Liver (tissue), 9 donors: ENCODE results near the gene NEK2. TPM values are rescaled to one million over a fixed set of nuclear protein-coding genes. Genes with fewer than 3 reads are reported as not detected.

Experiments used
- DNase-seq: peaks from one replicate; pipeline ENCODE4 v3.0.0-alpha.2; 2017; ENCODE audit warnings: low spot score
- H3K27ac ChIP-seq, 2 donors: one replicate each; pipeline ENCODE4 v1.7.0; 2013; ENCODE audit warnings: inconsistent platforms in 2 of 2, low read length in 2 of 2, control low read depth in 1 of 2, low read depth in 1 of 2, mild to moderate bottlenecking in 1 of 2
- H3K27me3 ChIP-seq, 4 donors: one replicate each; pipeline versions ENCODE4 v1.6.1 to v1.7.0; 2013; ENCODE audit warnings: low read length in 3 of 4, inconsistent platforms in 1 of 4, mild to moderate bottlenecking in 1 of 4, moderate library complexity in 1 of 4; ENCODE audit not compliant: control insufficient read depth in 4 of 4, insufficient read depth in 4 of 4
- H3K36me3 ChIP-seq, 4 donors: one replicate each; pipeline versions ENCODE4 v1.6.1 to v1.7.0; 2013; ENCODE audit warnings: low read length in 3 of 4, mild to moderate bottlenecking in 3 of 4, low read depth in 1 of 4, moderate library complexity in 1 of 4; ENCODE audit not compliant: control insufficient read depth in 4 of 4, insufficient read depth in 3 of 4
- H3K4me1 ChIP-seq, 4 donors: one replicate each; pipeline versions ENCODE4 v1.6.1 to v1.7.0; 2013; ENCODE audit warnings: low read length in 3 of 4, mild to moderate bottlenecking in 3 of 4, moderate library complexity in 1 of 4; ENCODE audit not compliant: control insufficient read depth in 4 of 4, insufficient read depth in 4 of 4
- H3K4me3 ChIP-seq, 3 donors: one replicate each; pipeline versions ENCODE4 v1.6.1 to v1.7.0; 2013; ENCODE audit warnings: low read length in 3 of 3, control low read depth in 1 of 3, low read depth in 1 of 3, mild to moderate bottlenecking in 1 of 3
- H3K9ac ChIP-seq, 2 donors: one replicate each; pipeline ENCODE4 v1.7.0; 2013; ENCODE audit warnings: low read length in 2 of 2, mild to moderate bottlenecking in 2 of 2, moderate library complexity in 2 of 2, control low read depth in 1 of 2, low read depth in 1 of 2
- H3K9me3 ChIP-seq, 4 donors: one replicate each; pipeline versions ENCODE4 v1.6.1 to v1.7.0; 2013; ENCODE audit warnings: low read length in 3 of 4; ENCODE audit not compliant: control insufficient read depth in 4 of 4
- ATF3 ChIP-seq: IDR thresholded peaks from 2 replicates; pipeline ENCODE4 v1.6.1; 2016; ENCODE audit warnings: antibody characterized with exemption
- EGR1 ChIP-seq, 2 donors: IDR thresholded peaks; 2 replicates each; pipeline ENCODE4 v1.6.1; 2016 to 2018; ENCODE audit warnings: antibody characterized with exemption in 2 of 2, low read depth in 2 of 2
- FOXA1 ChIP-seq: IDR thresholded peaks from 2 replicates; pipeline ENCODE4 v1.6.1; 2016; ENCODE audit warnings: antibody characterized with exemption
- FOXA2 ChIP-seq: IDR thresholded peaks from 2 replicates; pipeline ENCODE4 v1.6.1; 2016; ENCODE audit warnings: antibody characterized with exemption
- GABPA ChIP-seq, 2 donors: IDR thresholded peaks in 1 of 2; conservative IDR thresholded peaks in 1 of 2; 2 replicates each; pipeline ENCODE4 v1.6.1; 2016; ENCODE audit warnings: antibody characterized with exemption in 2 of 2, mild to moderate bottlenecking in 1 of 2, moderate library complexity in 1 of 2
- HNF4A ChIP-seq, 2 donors: conservative IDR thresholded peaks; 2 replicates each; pipeline ENCODE4 v1.6.1; 2016; ENCODE audit warnings: antibody characterized with exemption in 2 of 2, mild to moderate bottlenecking in 2 of 2
- HNF4G ChIP-seq: IDR thresholded peaks from 2 replicates; pipeline ENCODE4 v1.6.1; 2016; ENCODE audit warnings: antibody characterized with exemption
- JUND ChIP-seq, 2 donors: IDR thresholded peaks; 2 replicates each; pipeline ENCODE4 v1.6.1; 2016; ENCODE audit warnings: antibody characterized with exemption in 2 of 2
- MAX ChIP-seq: IDR thresholded peaks from 2 replicates; pipeline ENCODE4 v1.6.1; 2016; ENCODE audit warnings: antibody characterized with exemption
- NR2F2 ChIP-seq: IDR thresholded peaks from 2 replicates; pipeline ENCODE4 v1.6.1; 2016; ENCODE audit warnings: antibody characterized with exemption
- RAD21 ChIP-seq, 2 donors: IDR thresholded peaks; 2 replicates each; pipeline ENCODE4 v1.6.1; 2016; ENCODE audit warnings: antibody characterized with exemption in 2 of 2, mild to moderate bottlenecking in 2 of 2
- RXRA ChIP-seq, 2 donors: IDR thresholded peaks; 2 replicates each; pipeline ENCODE4 v1.6.1; 2017 to 2018; ENCODE audit warnings: antibody characterized with exemption in 2 of 2, mild to moderate bottlenecking in 1 of 2
- SP1 ChIP-seq: IDR thresholded peaks from 2 replicates; pipeline ENCODE4 v1.6.1; 2018; ENCODE audit warnings: antibody characterized with exemption, mild to moderate bottlenecking
- TAF1 ChIP-seq: conservative IDR thresholded peaks from 2 replicates; pipeline ENCODE4 v1.6.1; 2016; ENCODE audit warnings: antibody characterized with exemption, mild to moderate bottlenecking
- YY1 ChIP-seq: IDR thresholded peaks from 2 replicates; pipeline ENCODE4 v1.6.1; 2016; ENCODE audit warnings: antibody characterized with exemption, mild to moderate bottlenecking
- WGBS: extraction: QIAGEN DNeasy Blood & Tissue Kit; methylation state at CpG from one replicate; pipeline ENCODE4 v1.1.7; 2013; 5-methylcytosine and 5-hydroxymethylcytosine counted together
- polyA plus RNA-seq, 2 donors: library from polyadenylated mRNA; stranded (reverse) in 1 of 2; unstranded in 1 of 2; fragments of 200-250 nt in 1 of 2; fragments of >200 nt in 1 of 2; fragmentation: Nextera tagmentation in 1 of 2; extraction: Ambion mirVana in 1 of 2; gene quantifications; one replicate each; pipeline versions ENCODE4 v1.2.1 to v1.2.3, GENCODE V29; 2013 to 2015
- total RNA-seq, 2 donors: library from RNA; depleted of rRNA; stranded (reverse); fragments of >200 nt; gene quantifications; one replicate each; pipeline ENCODE4 v1.2.3, GENCODE V29; 2014
- TF ChIP-seq, protein P1 (sequence below): IDR thresholded peaks from 2 replicates; pipeline ENCODE4 v1.6.1; 2016; ENCODE audit warnings: antibody characterized with exemption
- TF ChIP-seq, protein P2 (sequence below): fragments of 150-350 bp; IDR thresholded peaks from 2 replicates; pipeline ENCODE4 v1.5.1; 2017; ENCODE audit warnings: improper control_type of control experiment, low read depth, low read length; ENCODE audit not compliant: missing input control
- TF ChIP-seq, protein P3 (sequence below): IDR thresholded peaks from 2 replicates; pipeline ENCODE4 v1.6.1; 2016; ENCODE audit warnings: antibody characterized with exemption, mild to moderate bottlenecking
- donor health status: healthy.
- donor health status: healthy.
- donor health status: healthy.
- donor health status: healthy.
- donor health status: healthy.

NEK2 gene
- total and polyA plus RNA-seq, 4 donors: 0.29 to 25.7 (median 1.3) TPM; not detected in 1

DNA sequence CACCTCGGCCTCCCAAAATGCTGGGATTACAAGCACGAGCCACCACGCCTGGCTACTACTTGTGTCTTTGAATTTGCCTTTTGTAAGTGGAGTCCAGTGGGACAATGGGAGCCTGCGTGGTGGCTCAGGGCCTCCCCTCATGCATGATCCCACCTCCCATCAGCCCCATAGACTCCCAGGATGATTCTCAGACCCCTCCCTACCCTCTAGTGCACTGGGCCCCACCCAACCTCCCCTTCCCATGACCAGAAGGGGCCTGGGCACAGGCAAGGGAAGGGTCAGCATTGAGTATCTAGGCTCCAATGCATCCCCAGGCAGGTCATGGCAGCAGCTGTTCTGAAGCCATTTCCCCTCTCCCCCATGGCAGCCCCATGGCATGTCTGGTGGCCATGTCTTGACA lies 18.7 kb downstream of the NEK2 start:
- Histone ChIP-seq H3K36me3 (no peaks in the 10 kb centered on the region), H3K4me3 (no peak overlapping the region), H3K9ac (no peak overlapping the region), H3K4me1 (peaks cover 0 to 9% (median 5%) of the 10 kb centered on the region in 4 donors), H3K27ac (no peak overlapping the region), H3K27me3 (no peaks in the 10 kb centered on the region), H3K9me3 (no peaks in the 10 kb centered on the region)
- TF ChIP-seq SP1: no peak
- no peak for TF ChIP-seq GABPA (IDR thresholded peaks at IDR 0.05 in 1 of 2, conservative IDR thresholded peaks at IDR 0.05 in 1 of 2)
- TF ChIP-seq, protein P1, sequence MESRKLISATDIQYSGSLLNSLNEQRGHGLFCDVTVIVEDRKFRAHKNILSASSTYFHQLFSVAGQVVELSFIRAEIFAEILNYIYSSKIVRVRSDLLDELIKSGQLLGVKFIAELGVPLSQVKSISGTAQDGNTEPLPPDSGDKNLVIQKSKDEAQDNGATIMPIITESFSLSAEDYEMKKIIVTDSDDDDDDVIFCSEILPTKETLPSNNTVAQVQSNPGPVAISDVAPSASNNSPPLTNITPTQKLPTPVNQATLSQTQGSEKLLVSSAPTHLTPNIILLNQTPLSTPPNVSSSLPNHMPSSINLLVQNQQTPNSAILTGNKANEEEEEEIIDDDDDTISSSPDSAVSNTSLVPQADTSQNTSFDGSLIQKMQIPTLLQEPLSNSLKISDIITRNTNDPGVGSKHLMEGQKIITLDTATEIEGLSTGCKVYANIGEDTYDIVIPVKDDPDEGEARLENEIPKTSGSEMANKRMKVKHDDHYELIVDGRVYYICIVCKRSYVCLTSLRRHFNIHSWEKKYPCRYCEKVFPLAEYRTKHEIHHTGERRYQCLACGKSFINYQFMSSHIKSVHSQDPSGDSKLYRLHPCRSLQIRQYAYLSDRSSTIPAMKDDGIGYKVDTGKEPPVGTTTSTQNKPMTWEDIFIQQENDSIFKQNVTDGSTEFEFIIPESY: no peak
- TF ChIP-seq NR2F2: no peak
- TF ChIP-seq FOXA2: no peak
- no peak for TF ChIP-seq MAX
- no peak for TF ChIP-seq YY1
- TF ChIP-seq FOXA1: no peak
- TF ChIP-seq, protein P2, sequence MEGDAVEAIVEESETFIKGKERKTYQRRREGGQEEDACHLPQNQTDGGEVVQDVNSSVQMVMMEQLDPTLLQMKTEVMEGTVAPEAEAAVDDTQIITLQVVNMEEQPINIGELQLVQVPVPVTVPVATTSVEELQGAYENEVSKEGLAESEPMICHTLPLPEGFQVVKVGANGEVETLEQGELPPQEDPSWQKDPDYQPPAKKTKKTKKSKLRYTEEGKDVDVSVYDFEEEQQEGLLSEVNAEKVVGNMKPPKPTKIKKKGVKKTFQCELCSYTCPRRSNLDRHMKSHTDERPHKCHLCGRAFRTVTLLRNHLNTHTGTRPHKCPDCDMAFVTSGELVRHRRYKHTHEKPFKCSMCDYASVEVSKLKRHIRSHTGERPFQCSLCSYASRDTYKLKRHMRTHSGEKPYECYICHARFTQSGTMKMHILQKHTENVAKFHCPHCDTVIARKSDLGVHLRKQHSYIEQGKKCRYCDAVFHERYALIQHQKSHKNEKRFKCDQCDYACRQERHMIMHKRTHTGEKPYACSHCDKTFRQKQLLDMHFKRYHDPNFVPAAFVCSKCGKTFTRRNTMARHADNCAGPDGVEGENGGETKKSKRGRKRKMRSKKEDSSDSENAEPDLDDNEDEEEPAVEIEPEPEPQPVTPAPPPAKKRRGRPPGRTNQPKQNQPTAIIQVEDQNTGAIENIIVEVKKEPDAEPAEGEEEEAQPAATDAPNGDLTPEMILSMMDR: no peak
- no peak for TF ChIP-seq ATF3
- TF ChIP-seq RXRA (IDR thresholded peaks at IDR 0.05): no peak
- no peak for TF ChIP-seq EGR1 (IDR thresholded peaks at IDR 0.05; ENCODE audit: low read depth in 2 of 2)
- no peak for TF ChIP-seq HNF4G
- TF ChIP-seq, protein P3, sequence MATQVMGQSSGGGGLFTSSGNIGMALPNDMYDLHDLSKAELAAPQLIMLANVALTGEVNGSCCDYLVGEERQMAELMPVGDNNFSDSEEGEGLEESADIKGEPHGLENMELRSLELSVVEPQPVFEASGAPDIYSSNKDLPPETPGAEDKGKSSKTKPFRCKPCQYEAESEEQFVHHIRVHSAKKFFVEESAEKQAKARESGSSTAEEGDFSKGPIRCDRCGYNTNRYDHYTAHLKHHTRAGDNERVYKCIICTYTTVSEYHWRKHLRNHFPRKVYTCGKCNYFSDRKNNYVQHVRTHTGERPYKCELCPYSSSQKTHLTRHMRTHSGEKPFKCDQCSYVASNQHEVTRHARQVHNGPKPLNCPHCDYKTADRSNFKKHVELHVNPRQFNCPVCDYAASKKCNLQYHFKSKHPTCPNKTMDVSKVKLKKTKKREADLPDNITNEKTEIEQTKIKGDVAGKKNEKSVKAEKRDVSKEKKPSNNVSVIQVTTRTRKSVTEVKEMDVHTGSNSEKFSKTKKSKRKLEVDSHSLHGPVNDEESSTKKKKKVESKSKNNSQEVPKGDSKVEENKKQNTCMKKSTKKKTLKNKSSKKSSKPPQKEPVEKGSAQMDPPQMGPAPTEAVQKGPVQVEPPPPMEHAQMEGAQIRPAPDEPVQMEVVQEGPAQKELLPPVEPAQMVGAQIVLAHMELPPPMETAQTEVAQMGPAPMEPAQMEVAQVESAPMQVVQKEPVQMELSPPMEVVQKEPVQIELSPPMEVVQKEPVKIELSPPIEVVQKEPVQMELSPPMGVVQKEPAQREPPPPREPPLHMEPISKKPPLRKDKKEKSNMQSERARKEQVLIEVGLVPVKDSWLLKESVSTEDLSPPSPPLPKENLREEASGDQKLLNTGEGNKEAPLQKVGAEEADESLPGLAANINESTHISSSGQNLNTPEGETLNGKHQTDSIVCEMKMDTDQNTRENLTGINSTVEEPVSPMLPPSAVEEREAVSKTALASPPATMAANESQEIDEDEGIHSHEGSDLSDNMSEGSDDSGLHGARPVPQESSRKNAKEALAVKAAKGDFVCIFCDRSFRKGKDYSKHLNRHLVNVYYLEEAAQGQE: no peak
- no peak for TF ChIP-seq JUND (IDR thresholded peaks at IDR 0.05)
- TF ChIP-seq RAD21 (IDR thresholded peaks at IDR 0.05): no peak
- no peak for TF ChIP-seq TAF1
- no peak for TF ChIP-seq HNF4A (conservative IDR thresholded peaks at IDR 0.05)
- WGBS: 92% methylated on average over 4 of the region's 4 CpGs
- no peak for DNase-seq
